ENCODE measurements around the gene ZDHHC12.
"Not testable (repeated sequence)": the region's sequence is repeated elsewhere in the genome, so short reads cannot be mapped to it uniquely, and the experiment has no call there.

The ZDHHC12 gene

DNA sequence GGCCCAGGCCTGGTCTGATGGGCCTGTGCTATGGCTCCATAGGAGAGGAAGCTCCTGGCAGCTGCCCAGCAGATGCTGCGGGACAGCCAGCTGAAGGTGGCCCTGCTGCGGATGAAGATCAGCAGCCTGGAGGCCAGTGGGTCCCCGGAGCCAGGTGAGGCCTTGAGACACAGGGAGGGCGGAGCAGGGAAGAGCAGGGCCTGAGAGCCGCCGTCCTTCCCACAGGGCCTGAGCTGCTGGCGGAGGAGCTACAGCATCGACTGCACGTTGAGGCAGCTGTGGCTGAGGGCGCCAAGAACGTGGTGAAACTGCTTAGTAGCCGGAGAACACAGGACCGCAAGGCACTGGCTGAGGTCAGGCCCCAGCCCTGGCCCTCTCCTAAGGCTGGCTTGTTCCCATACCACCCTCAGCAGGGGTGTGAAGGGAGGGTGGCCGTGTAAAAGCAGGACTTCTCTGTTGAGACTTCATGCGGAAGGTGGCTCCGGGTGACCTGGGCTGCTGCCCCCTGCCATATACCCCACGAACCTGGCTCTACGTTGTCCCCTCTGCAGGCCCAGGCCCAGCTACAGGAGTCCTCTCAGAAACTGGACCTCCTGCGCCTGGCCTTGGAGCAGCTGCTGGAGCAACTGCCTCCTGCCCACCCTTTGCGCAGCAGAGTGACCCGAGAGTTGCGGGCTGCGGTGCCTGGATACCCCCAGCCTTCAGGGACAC lies 17.1 kb downstream of the ZDHHC12 start:
- no peak for DNase-seq

DNA sequence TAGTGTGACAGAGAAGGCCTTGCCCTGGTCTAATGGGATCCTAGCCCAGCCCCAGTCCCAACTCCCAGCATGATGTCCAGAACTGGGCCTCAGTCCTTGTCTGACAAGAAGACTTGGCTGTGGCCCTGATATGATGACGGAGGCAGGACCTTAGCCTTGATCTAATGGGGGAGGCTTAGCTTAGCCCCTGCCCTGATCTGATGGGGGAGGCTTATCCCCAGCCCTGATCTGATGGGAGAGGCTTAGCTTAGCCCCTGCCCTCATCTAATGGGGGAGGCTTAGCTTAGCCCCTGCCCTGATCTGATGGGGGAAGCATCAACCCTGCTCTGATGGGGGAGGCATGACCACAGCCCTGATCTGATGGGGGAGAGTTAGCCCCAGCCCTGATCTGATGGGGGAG lies 17.9 kb downstream of the ZDHHC12 start:
- DNase-seq = no peak

GRCh38 chr9:128705051-128705965 lies 18.6 kb downstream of the ZDHHC12 start:
- DNase-seq = no peak

- DNase-seq = no peak
Observed at GRCh38 chr9:128704356-128704670, 19.6 kb downstream of the ZDHHC12 start.

- DNase-seq = no peak
Observed at GRCh38 chr9:128703616-128704355, 20.1 kb downstream of the ZDHHC12 start.

GRCh38 chr9:128702949-128703615 lies 20.8 kb downstream of the ZDHHC12 start:
- DNase-seq = no peak

DNA sequence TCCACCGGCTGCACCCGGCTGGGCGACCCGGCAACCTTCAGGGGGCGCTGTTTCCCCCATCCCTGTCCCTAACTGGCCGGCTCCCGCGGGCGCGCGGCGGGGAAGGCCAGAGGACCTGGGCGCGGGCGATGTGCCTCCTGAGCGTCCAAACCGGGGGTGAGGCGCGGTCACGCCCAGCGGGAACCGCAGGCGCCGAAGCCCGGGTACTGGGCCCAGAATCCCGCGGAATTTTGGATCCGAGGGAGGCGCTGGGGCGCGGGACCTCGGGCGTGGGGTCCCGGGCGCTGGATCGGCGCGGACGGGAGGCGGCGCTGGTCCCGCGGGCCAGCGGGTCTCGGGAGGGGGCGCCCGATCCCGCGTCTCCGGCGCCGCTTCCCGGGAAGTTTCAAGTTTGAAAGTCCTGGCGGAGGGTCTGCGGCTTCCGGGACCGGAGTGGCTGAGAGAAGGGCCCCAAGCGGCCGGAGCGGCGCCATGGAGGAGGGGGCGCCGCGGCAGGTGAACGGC lies 21.4 kb downstream of the ZDHHC12 start, which contains the start of gene PKN3:
Gene PKN3 (plus strand): TSS at position 59 of the 504 bp plus-strand sequence. CDS start 413 bp downstream, at position 472.
- peak in 1 of 2 experiments; percentile 80 for DNase-seq

GRCh38 chr9:128701227-128701854 lies 22.6 kb downstream of the ZDHHC12 start:
- no peak for DNase-seq

DNA sequence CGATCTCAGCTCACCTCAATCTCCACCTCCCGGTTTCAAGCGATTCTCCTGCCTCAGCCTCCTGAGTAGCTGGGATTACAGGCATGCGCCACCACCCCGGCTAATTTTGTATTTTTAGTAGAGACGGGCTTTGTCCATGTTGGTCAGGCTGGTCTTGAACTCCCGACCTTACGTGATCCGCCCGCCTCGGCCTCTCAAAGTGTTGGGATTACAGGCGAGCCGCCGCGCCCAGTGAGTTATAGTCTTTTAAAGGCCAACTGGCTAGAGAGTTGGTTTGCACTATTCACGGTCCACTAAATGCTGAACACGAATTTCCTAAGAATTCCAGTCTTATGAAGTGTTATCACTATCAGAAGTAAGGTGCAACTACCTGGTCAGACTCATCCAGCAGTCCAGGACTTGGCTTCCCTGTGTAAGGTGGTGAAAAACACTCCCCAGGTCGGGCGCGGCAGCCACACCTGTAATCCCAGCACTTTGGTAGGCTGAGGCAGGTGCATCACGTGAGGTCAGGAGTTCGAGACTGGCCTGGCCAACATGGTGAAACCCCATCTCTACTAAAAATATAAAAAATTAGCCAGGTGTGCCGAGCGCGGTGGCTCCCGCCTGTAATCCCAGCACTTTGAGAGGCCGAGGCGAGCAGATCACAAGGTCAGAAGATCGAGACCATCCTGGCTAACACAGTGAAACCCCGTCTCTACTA lies 24.7 kb downstream of the ZDHHC12 start:
- DNase-seq = not testable (repeated sequence)

DNA sequence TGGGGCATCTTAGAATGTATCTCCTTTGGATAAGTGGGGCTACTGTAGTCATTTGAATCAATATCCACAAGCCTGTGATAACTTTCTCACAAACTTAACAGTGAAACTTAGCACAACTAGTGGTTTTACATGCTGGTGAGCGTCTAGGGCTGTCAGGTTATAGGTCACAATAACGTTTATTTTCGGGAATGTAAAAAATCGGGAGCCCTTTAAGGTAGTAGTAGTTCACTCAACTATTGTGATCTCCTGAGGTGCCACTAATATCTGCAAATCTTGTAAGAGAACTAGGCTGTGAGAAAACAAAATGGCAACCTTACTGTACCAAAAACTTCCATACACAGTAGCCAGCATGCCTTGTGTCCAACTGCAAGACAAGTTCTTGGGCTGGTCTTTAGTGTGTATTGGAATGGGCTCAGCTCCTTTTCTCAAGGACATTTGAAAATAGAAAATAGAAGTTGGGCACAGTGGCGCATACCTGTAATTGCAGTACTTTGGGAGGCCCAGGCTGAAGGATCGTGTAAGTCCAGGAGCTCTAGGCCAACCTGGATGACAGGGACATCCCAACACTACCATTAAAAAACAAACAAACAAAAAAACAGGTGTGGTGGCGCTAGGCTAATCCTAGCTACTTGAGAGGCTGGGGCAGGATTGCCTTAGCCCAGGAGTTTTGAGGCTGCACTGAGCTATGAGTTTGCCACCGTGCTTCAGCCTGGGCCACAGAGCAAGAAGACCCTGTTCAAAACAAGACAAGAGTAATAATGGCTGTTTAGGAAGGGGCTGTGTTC lies 26.8 kb downstream of the ZDHHC12 start:
- no peak for DNase-seq

DNA sequence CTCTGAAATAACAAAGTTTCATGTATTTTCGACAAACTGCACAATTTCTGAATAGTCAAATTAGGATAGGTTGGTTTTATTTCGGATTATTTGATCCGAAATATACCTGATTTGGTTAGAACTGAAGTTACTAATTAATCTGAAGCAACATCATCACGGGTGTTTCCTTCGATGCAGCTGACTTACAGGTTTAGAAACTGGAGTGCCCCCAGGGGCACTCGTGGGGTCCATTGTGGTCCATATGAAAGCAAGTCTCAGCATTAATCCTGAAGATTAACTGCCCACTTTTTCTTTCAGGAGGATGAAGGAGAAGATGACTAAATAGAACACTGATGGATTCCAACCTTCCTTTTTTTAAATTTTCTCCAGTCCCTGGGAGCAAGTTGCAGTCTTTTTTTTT lies 29.6 kb downstream of the ZDHHC12 start:
- no peak for DNase-seq

- not testable (repeated sequence) for DNase-seq
Observed at GRCh38 chr9:128693738-128694137, 30.2 kb downstream of the ZDHHC12 start.

DNA sequence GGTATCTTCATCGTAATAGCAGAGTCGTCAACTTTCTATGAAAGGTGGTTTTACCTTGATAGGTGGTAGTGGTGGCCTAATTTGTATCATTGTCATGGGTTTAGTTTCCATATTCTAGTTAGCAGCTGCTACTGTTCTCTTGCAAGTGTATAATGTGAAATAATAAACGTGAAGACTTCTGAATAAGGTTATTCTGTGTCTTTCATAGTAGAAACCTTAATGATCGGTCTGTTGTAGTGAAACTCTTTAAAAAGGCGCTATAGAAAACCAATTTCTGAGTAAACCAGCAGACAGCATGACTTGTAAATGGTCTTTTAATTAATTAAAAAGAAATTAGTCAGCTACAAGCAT lies 33.3 kb downstream of the ZDHHC12 start:
- no peak for DNase-seq

GRCh38 chr9:128689820-128690683 lies 33.9 kb downstream of the ZDHHC12 start:
- peak in 1 of 2 experiments; percentile 38 for DNase-seq

GRCh38 chr9:128689293-128689774 lies 34.6 kb downstream of the ZDHHC12 start:
- DNase-seq = peak in 1 of 2 experiments; percentile 59

DNA sequence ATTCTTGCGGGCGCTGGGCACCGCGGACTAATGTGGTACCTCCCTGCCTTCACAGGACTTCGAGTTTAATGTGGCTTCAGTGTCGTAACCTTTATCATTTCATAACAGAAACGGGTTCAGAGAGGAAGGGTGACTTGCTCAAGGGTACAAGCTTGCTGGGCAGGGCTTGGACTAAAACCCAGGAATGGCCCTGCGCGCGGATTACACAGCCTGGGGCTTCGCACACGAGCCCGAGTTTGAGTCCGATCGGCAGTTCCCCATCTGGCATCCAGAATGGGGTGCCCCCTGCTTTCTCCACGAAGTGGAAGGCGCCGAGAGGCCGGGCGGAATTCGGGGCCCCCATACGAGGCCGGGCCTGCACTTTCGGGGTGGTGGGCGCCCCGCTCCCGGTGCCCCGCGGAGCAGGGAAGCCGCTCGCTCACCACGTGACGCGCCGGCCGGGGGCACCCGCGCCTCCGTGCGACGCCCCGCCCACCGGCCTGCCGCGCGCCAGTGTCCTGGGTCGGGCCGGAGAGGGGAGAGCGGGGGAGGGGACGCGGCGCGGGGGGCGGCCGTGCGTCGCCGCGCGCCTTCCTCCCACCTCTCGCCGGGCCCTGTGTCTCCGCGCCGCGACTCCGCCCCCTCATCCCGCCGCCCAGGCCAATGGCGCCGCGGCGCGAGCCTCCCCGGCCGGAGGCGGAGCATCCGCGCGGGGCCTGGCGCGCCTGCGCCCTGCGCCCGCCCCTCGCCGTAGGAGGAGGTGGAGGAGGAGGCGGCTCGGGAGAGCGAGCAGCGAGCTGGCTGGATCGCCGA lies 35.2 kb downstream of the ZDHHC12 start, which contains the start of gene SET:
Gene SET (plus strand): TSS at position 722 of the 792 bp plus-strand sequence. CDS start 361 bp downstream, outside the sequence.
- peak; percentile 81 to 91 for DNase-seq

GRCh38 chr9:128687453-128687852 lies 36.5 kb downstream of the ZDHHC12 start:
- no peak for DNase-seq
